AG04450 (cell line): ENCODE results near the gene WIPF1. TPM values are rescaled to one million over a fixed set of nuclear protein-coding genes. Genes with fewer than 3 reads are reported as not detected.

Experiments
- CTCF ChIA-PET: fragments of 300-600, 350-600 bp; formaldehyde crosslinking; extraction: SDS; loops from one replicate; lab custom pipeline; 2022; ENCODE audit warnings: antibody characterized with exemption, inconsistent platforms; lab: Charles Lee
- POLR2A ChIA-PET: fragments of 350-600 bp; formaldehyde crosslinking; extraction: SDS; loops from one replicate; lab custom pipeline; 2021; ENCODE audit warnings: antibody characterized with exemption, inconsistent platforms; lab: Yijun Ruan, JAX
- DNase-seq: peaks from one replicate; pipeline ENCODE4 v3.0.0-alpha.2; 2011; ENCODE audit warnings: low read depth, low spot score
- H3K27ac ChIP-seq: one replicate; pipeline ENCODE4 v1.5.1; 2012; ENCODE audit warnings: low read depth, low read length, control low read depth
- H3K27me3 ChIP-seq: one replicate; pipeline ENCODE4 v1.6.0; 2012; ENCODE audit warnings: low read length; ENCODE audit not compliant: control insufficient read depth, insufficient read depth
- H3K4me3 ChIP-seq: 2 replicates; pipeline ENCODE4 v1.5.1; 2011; ENCODE audit warnings: mild to moderate bottlenecking, low read depth, low read length, control low read depth
- H3K9me3 ChIP-seq: 2 replicates; pipeline ENCODE4 v1.5.1; 2012; ENCODE audit warnings: low read length; ENCODE audit not compliant: control insufficient read depth, insufficient read depth
- CTCF ChIP-seq: IDR thresholded peaks from 2 replicates; pipeline ENCODE4 v1.5.1; 2011; ENCODE audit warnings: low read depth, low read length, control low read depth, inconsistent platforms
- polyA plus RNA-seq: library from polyadenylated mRNA; depleted of rRNA; stranded (reverse); fragments of >200 nt; gene quantifications from 2 replicates; pipeline ENCODE4 v1.2.3, GENCODE V29; 2011

WIPF1 gene
- polyA plus RNA-seq, 1 experiment, result 12.4 TPM

DNA sequence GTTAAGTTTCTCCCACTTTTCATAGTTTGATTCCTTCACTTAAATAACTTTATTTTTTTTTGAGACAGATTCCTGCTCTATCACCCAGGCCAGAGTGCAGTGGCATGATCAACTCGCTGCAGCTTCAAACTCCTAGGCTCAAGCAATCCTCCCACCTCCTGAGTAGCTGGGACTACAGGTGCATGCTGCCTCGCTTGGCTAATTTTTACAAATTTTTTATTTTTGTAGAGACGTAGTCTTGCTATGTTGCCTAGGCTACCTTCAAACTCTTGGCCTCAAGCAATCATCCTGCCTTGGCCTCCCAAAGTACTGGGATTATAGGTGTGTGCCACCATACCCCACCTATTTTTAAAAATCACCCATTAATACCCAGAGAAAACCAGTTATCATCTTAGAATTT lies 14.2 kb upstream of the WIPF1 start:
- no peaks in the 10 kb centered on the region for H3K9me3 ChIP-seq
- no peak for TF ChIP-seq CTCF
- H3K27me3 ChIP-seq, result no peaks in the 10 kb centered on the region
- no peak for DNase-seq
- POLR2A ChIA-PET, result no interaction called here
- H3K27ac ChIP-seq, result no peak overlapping the region
- no peak overlapping the region for H3K4me3 ChIP-seq
- CTCF ChIA-PET, result no interaction called here

- no peaks in the 10 kb centered on the region for H3K9me3 ChIP-seq
- H3K4me3 ChIP-seq, result no peak overlapping the region
- TF ChIP-seq CTCF, result no peak
- H3K27ac ChIP-seq, result no peak overlapping the region
- CTCF ChIA-PET, result no interaction called here
- no peak for DNase-seq
- H3K27me3 ChIP-seq, result no peaks in the 10 kb centered on the region
- POLR2A ChIA-PET, result no interaction called here
Measured at GRCh38 chr2:174611006-174611405, 13.4 kb upstream of the WIPF1 start.

DNA sequence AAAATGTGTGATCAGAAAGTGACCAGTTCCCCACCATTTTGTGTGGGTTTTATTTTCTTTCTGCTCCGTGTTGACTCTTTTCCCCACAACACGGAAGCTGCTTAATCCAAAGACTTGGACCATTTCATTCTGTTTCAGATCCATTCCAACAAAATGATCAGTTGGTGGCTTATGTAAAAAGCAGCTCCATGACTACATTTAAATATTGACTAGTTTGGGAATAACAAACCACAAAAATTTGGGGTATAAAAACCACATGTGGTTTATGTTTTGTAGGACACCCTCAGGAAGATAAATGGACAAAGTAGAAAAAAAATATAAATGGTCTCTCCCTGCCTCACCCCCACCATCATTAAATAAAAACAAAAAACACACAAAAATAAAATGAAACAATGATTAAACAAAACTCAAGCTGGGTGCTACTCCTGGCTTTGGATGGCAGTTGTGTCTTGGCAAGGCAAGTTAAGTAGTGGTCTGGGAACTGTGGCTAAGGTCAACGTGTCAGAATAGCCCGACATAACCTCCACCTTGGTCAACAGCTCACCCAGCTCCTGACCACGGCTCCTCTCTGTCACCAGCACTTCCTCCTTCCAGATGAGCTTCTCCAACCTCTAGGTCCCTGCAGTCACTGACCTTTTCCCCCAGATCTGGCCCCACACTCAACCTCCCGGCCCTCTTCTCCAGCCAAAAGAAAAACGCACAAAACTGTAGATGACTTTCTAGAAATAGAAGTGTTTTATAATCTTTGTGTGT lies 12.8 kb upstream of the WIPF1 start:
- Histone ChIP-seq H3K9me3 (no peaks in the 10 kb centered on the region), H3K27ac (no peak overlapping the region), H3K27me3 (no peaks in the 10 kb centered on the region), H3K4me3 (no peak overlapping the region)
- no peak for TF ChIP-seq CTCF
- DNase-seq, result no peak
- ChIA-PET POLR2A (no interaction called here), CTCF (no interaction called here)

DNA sequence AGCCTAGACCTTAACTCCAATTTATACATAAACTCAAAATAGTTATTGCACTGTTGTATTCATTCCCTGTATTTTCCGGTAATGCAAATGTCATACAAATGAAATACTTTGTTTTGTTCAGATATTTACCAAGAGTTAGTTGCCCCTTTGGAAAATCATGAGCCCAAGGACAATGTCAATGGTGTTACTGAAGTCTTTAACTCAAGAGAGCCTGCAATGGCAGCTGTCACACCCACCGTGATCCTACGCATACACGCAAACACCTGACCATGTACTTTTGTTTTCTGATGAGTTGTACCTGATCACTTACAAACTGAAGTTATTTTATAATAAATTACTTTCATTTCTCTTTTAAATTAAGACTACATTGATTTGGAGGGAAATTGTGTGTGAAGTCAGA lies 11.7 kb upstream of the WIPF1 start:
- Histone ChIP-seq H3K9me3 (no peaks in the 10 kb centered on the region), H3K4me3 (no peak overlapping the region), H3K27ac (no peak overlapping the region), H3K27me3 (no peaks in the 10 kb centered on the region)
- no peak for DNase-seq
- POLR2A ChIA-PET, result no interaction called here
- TF ChIP-seq CTCF, result no peak
- CTCF ChIA-PET, result no interaction called here

- no peak overlapping the region for H3K4me3 ChIP-seq
- ChIA-PET CTCF (no interaction called here), POLR2A (no interaction called here)
- H3K9me3 ChIP-seq, result no peaks in the 10 kb centered on the region
- H3K27ac ChIP-seq, result no peak overlapping the region
- DNase-seq, result no peak
- TF ChIP-seq CTCF, result no peak
- H3K27me3 ChIP-seq, result no peaks in the 10 kb centered on the region
Measured at GRCh38 chr2:174608866-174609214, 11.2 kb upstream of the WIPF1 start.
